OCI-LY1 (cell line): ENCODE data around the gene ZMAT3.

Experiments used
- H2AFZ ChIP-seq: fragments of 200-600 bp; sonication (generic), shearing (Covaris generic); 2 replicates; pipeline ENCODE4 v1.6.0; 2014; ENCODE audit warnings: antibody characterized with exemption, mild to moderate bottlenecking, low read length
- H3F3A ChIP-seq: fragments of 200-600 bp; sonication (generic), shearing (Covaris generic); 2 replicates; pipeline ENCODE4 v1.6.0; 2014; ENCODE audit warnings: mild to moderate bottlenecking, antibody characterized with exemption, low read length, moderate library complexity; ENCODE audit not compliant: insufficient read depth
- H3K27ac ChIP-seq: fragments of 200-600 bp; sonication (generic); 2 replicates; pipeline ENCODE4 v1.5.1; 2014; ENCODE audit warnings: low read length, mixed run types, mild to moderate bottlenecking, low read depth; ENCODE audit not compliant: poor library complexity, severe bottlenecking
- H3K27me3 ChIP-seq: fragments of 200-600 bp; sonication (generic); 2 replicates; pipeline ENCODE4 v1.6.0; 2014; ENCODE audit warnings: antibody characterized with exemption, mild to moderate bottlenecking, low read length, moderate library complexity; ENCODE audit not compliant: insufficient read depth
- H3K36me3 ChIP-seq: fragments of 200-600 bp; sonication (generic); 2 replicates; pipeline ENCODE4 v1.6.1; 2014; ENCODE audit warnings: mild to moderate bottlenecking, antibody characterized with exemption, low read length, moderate library complexity, mixed read lengths; ENCODE audit not compliant: insufficient read depth
- H3K4me1 ChIP-seq: fragments of 200-600 bp; sonication (generic); 2 replicates; pipeline ENCODE4 v1.5.1; 2014; ENCODE audit warnings: mild to moderate bottlenecking, low read length, moderate library complexity; ENCODE audit not compliant: insufficient read depth, severe bottlenecking
- H3K4me2 ChIP-seq: fragments of 200-600 bp; sonication (generic), shearing (Covaris generic); 2 replicates; pipeline ENCODE4 v1.6.1; 2014; ENCODE audit warnings: low read length
- H3K4me3 ChIP-seq: fragments of 200-600 bp; sonication (generic); 2 replicates; pipeline ENCODE4 v1.5.1; 2014; ENCODE audit warnings: low read length, low read depth, mild to moderate bottlenecking, mixed read lengths; ENCODE audit not compliant: poor library complexity, severe bottlenecking
- H3K79me2 ChIP-seq: fragments of 200-600 bp; shearing (Covaris generic); 2 replicates; pipeline ENCODE4 v1.6.1; 2016; ENCODE audit warnings: mixed run types, low read length, mixed read lengths; ENCODE audit not compliant: insufficient read depth
- H3K9ac ChIP-seq: fragments of 200-600 bp; sonication (generic), shearing (Covaris generic); 2 replicates; pipeline ENCODE4 v1.6.1; 2014; ENCODE audit warnings: mild to moderate bottlenecking, low read length, mixed read lengths
- H3K9me2 ChIP-seq: fragments of 200-600 bp; sonication (generic), shearing (Covaris generic); 2 replicates; pipeline ENCODE4 v1.6.1; 2014; ENCODE audit warnings: low read depth, mild to moderate bottlenecking, low read length, mixed read lengths
- H3K9me3 ChIP-seq: fragments of 200-600 bp; shearing (Covaris generic); 2 replicates; pipeline ENCODE4 v1.6.1; 2014; ENCODE audit warnings: low read length, mixed read lengths
- H4K20me1 ChIP-seq: fragments of 200-600 bp; sonication (generic), shearing (Covaris generic); 2 replicates; pipeline ENCODE4 v1.6.0; 2016; ENCODE audit warnings: mild to moderate bottlenecking, low read length; ENCODE audit not compliant: insufficient read depth
- EZH2 ChIP-seq: fragments of 200-600 bp; sonication (generic), shearing (Covaris generic); IDR thresholded peaks from 2 replicates; pipeline ENCODE4 v1.8.0; 2017; ENCODE audit warnings: borderline replicate concordance, mixed run types, mild to moderate bottlenecking, antibody characterized with exemption, low read length, moderate library complexity, mixed read lengths
- TF ChIP-seq, protein P1 (sequence below): fragments of 200-600 bp; sonication (generic), shearing (Covaris generic); IDR thresholded peaks from 2 replicates; pipeline ENCODE4 v1.5.1; 2017; ENCODE audit warnings: mild to moderate bottlenecking, antibody characterized with exemption, low read length, moderate library complexity, mixed read lengths

ZMAT3 gene

DNA sequence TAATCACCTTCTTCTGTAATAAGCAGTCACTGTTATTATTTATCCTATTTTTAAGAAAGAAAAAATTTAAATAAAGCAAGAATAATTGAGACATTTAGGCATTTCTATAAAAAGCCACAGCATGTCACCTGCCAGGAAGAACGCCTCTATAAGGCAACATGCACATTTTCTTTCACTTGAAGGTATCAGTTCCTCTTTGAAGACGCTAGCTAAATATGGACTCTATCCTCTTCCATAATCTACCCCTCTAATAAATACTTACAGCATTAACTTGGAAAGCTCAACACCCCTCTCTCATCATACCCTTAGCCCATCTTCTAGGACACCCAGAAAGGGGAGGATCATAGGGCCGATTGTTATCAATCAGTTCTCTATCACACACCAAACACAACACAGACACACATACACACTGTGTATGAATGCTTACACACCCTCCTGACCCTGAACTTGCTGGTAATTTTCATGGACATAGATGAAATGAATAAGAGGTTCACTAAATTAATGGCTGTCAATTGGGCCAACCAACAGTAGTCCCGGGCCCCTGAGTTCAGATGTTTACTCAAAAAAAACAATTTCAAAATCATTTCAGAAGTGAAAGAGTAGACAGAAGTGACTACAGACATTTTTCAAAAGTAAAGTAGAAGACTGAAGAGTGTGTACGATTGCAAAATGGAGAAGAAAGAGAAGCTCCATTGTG lies 102.5 kb downstream of the ZMAT3 start:
- H3K9me2 ChIP-seq: no peaks in the 10 kb centered on the region
- H3K9ac ChIP-seq: no peak overlapping the region
- no peaks in the 10 kb centered on the region for H4K20me1 ChIP-seq
- peak overlapping the region; percentile 91 for H3K27ac ChIP-seq
- peak overlapping the region; percentile 37; the same call in 1 of the 2 replicates for H3K4me2 ChIP-seq
- no peaks in the 10 kb centered on the region for H3K36me3 ChIP-seq
- no peaks in the 10 kb centered on the region for H3F3A ChIP-seq
- H2AFZ ChIP-seq: peak overlapping the region; percentile 22; the same call in 1 of the 2 replicates
- no peaks in the 10 kb centered on the region for H3K27me3 ChIP-seq
- H3K9me3 ChIP-seq: peaks cover 9% of the 10 kb centered on the region; the same call in 1 of the 2 replicates
- no peak for TF ChIP-seq EZH2
- TF ChIP-seq, protein P1, sequence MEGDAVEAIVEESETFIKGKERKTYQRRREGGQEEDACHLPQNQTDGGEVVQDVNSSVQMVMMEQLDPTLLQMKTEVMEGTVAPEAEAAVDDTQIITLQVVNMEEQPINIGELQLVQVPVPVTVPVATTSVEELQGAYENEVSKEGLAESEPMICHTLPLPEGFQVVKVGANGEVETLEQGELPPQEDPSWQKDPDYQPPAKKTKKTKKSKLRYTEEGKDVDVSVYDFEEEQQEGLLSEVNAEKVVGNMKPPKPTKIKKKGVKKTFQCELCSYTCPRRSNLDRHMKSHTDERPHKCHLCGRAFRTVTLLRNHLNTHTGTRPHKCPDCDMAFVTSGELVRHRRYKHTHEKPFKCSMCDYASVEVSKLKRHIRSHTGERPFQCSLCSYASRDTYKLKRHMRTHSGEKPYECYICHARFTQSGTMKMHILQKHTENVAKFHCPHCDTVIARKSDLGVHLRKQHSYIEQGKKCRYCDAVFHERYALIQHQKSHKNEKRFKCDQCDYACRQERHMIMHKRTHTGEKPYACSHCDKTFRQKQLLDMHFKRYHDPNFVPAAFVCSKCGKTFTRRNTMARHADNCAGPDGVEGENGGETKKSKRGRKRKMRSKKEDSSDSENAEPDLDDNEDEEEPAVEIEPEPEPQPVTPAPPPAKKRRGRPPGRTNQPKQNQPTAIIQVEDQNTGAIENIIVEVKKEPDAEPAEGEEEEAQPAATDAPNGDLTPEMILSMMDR: no peak
- no peaks in the 10 kb centered on the region for H3K79me2 ChIP-seq
- H3K4me3 ChIP-seq: no peak overlapping the region
- H3K4me1 ChIP-seq: peaks cover 40% of the 10 kb centered on the region
